WI38 (cell line): Measurements from ENCODE around the gene GEMIN4.
"Not testable (repeated sequence)": the region's sequence is repeated elsewhere in the genome, so short reads cannot be mapped to it uniquely, and the experiment has no call there.

Experiments
- H3K4me3 ChIP-seq: 2 replicates; pipeline ENCODE4 v1.5.1; 2011; ENCODE audit warnings: low read depth, mild to moderate bottlenecking, control low read depth, low read length
- CTCF ChIP-seq: IDR thresholded peaks from 2 replicates; pipeline ENCODE4 v1.5.1; 2012; ENCODE audit warnings: low read depth, mild to moderate bottlenecking, control low read depth, low read length

Gene GEMIN4

DNA sequence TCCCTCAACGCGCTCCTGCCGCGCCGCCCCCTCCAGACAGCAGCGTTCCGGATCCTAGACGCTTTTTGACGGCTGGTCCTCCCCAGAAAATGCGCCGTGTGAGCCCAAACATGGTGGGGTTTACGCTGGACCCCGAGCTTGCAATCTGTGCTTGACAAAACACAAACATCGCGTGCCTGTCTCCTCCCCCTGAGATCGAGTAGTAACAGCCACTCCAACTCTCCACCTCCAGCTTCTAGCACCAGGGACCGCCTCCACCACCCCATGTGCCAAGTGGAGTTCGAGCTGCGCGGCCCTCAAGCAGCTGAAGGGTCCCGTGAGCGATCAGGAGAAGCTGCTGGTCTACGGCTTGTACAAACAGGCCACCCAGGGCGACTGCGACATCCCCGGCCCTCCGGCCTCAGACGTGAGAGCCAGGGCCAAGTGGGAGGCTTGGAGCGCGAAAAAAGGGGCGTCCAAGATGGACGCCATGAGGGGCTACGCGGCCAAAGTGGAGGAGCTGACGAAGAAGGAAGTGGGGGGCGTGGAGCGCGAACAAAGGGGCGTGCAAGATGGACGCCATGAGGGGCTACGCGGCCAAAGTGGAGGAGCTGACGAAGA, 656 bp upstream of the GEMIN4 start:
- H3K4me3 ChIP-seq: peak overlapping the region; percentile 77
- no peak for TF ChIP-seq CTCF

DNA sequence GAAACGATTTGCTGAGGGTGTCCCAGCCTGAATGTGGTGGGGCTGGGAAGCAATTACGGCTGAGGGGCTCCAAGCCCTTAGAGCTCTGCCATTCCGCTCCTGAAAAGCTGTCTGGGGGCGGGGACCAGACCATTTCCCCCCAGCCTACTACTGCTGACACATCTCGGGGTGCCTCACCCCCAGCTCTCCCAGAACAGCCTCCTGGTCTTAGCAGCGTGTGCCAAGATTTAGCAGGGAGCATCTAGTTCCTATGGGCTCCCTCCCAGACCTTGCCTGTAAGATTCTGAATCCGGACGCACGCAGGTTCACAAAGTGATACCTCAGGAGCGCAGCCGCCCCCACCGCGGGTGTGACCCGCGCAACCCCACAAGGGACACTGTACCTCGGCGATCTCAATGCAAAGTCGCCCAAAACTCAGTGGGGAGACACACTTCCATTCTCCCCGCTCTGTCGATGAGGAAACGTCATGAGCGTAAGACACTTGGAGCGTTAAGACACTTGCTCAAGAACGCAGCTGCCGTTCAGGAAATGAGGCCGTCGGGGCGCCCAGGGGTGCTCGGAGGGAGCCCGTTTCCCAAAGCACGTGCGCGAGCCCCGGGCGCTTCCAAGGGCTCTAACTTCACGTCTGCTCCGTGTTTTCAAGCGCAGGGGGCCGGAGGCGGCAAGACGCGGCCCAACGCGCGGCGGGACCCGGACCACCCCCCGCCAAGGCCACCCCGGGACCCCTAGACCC, 629 bp downstream of the GEMIN4 start:
- no peak for TF ChIP-seq CTCF
- H3K4me3 ChIP-seq: peak overlapping the region; percentile 77

DNA sequence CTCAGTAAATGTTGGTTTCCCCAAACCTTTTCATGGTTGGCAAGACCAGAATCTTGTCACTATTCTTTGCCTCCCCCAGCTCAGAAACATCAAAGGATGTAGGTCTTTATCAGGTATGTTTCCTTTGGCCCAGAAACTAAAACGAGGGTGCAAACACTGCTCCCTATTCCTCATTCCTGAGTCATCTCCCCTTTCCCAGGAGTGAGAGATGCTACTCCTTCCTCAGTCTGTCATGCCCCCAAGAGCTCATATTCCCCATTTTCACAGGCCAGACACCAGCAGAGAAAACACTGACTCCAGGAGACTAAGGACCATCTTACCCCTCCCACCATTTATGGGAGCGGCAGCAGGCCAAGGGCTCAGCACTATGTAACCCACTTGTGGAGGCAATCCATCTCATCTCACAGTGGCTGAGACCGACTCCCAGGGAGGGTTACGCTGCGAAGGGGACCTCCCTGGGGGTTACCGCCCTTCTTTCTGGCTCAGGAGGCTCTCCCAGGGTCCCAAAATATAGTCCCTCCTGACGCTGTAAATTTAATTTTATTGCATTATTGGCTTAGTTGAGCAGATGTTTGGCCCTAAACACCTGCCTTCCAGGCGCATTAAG, 1.5 kb downstream of the GEMIN4 start:
- TF ChIP-seq CTCF: no peak
- peak overlapping the region; percentile 77; the same call in 1 of the 2 replicates for H3K4me3 ChIP-seq

DNA sequence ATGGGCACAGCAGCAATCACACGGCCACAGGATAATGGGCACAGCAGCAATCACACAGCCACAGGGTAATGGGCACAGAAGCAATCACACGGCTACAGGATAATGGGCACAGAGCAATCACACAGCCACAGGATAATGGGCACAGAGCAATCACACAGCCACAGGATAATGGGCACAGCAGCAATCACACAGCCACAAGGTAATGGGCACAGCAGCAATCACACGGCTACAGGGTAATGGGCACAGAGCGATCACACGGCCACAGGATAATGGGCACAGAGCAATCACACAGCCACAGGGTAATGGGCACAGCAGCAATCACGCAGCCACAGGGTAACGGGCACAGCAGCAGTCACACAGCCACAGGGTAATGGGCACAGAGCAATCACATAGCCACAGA, 2.7 kb downstream of the GEMIN4 start:
- H3K4me3 ChIP-seq: not testable (repeated sequence)

DNA sequence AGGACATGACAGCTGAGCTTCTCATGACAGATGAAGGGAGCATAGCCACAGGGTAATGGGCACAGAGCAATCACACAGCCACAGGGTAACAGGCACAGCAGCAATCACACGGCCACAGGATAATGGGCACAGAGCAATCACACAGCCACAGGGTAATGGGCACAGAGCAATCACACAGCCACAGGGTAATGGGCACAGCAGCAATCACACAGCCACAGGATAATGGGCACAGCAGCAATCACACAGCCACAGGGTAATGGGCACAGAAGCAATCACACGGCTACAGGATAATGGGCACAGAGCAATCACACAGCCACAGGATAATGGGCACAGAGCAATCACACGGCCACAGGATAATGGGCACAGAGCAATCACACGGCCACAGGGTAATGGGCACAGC, 3.5 kb downstream of the GEMIN4 start:
- H3K4me3 ChIP-seq: not testable (repeated sequence)

DNA sequence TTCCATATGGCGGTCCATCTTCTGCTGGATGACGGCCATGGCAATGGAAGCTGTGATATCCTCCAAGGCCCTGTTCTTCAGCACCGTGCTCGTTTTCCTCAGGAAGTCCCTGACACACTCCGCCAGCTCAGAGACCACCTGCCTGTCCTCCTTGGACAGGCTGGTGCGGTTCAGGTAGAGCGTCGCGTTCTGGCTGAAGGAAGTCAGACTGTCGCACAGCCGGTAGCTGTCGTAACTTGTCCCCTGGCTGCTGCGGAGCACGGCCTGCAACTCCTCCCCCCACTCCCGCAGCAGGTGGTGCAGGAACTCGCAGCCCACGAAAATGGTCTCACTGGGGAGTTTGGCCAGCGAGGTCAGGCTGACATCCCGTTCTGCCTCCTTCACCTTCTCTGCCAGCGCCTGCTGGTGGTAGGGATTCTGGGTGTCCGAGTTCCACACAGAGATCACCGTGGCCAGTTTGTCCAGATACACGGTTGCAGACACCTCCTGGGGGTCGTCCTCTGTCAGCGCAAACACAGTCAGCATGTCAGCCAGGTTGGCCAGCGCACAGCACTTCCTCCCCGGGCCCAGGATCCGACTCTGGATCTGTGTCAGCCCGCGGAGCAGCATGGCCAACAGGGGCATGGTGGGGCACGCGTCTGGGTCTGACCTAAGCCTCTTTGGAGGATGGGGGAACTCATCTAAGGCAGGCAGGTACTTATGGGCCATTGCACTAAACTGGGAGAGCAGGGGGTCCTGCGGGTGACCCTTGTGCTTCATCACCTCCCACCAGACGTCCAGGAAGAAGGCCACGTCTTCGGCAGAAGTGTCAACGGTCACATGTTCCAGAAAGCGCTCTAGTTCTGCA, 5.1 kb downstream of the GEMIN4 start:
- TF ChIP-seq CTCF: no peak
- H3K4me3 ChIP-seq: no peak overlapping the region

DNA sequence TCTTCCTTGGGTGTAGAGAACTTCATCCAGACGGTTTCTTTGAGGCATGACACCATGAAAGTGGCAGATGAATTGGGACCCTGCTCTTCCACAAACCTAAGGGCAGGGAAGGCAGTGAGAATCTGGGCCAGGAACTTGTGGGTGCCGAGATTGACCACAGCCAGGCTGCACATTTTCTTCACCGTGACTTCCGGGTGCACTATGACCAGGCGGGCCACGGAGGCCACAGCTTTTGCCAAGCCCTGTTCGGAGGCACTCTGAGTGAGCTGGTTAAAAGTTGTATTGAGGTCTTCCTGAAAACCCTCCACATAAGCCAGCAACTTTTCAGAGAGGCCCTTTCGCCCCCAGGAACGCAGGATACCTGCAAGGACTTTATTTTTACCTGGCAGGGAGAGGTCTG, 5.9 kb downstream of the GEMIN4 start:
- TF ChIP-seq CTCF: no peak
- H3K4me3 ChIP-seq: no peak overlapping the region

DNA sequence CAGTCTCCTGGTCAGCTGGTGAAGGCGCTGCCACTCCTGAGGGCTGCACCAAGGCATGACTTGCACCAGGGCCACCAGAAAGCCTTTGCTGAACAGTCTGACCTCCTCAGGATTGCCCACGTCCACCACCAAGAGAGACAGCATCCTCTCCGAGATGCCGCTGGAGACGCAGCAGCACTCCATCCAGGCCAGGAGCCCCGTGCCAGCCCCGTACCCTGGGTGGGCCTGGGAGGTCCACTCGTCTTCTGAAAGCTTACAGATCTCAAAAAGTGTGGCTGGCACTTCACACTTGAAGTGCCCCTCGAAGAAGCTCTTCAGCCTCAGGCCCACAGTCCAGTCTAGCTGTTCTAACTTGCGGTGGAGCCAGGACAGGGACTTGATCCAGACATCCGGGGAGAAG, 6.7 kb downstream of the GEMIN4 start:
- no peak for TF ChIP-seq CTCF
- H3K4me3 ChIP-seq: no peak overlapping the region
